Activated CD8-positive, alpha-beta T cell treated with anti-CD3 and anti-CD28 coated beads, Interleukin-2, amount 10 ng/mL, durations not matched to agents 7 days and 5 days (primary cell): ENCODE measurements around the gene SCEL. TPM values are rescaled to one million over a fixed set of nuclear protein-coding genes. Genes with fewer than 3 reads are reported as not detected.

Experiments
- ATAC-seq: fragments of 150-1000 bp; cut with Tn5 transposase; one replicate; pipeline ENCODE4 v1.10.0; 2021; ENCODE audit warnings: moderate library complexity
- CTCF ChIA-PET: fragments of 350-600 bp; sonication (Branson Sonifier 250); formaldehyde crosslinking; loops from one replicate; lab custom pipeline; 2021; ENCODE audit warnings: antibody characterized with exemption; lab: Charles Lee
- POLR2A ChIA-PET: fragments of 350-600 bp; sonication (Branson Sonifier 250); formaldehyde crosslinking; loops from one replicate; lab custom pipeline; 2021; ENCODE audit warnings: antibody characterized with exemption; lab: Charles Lee
- DNase-seq: peaks from one replicate; pipeline ENCODE4 v3.0.0-alpha.2; 2020
- H3K27ac Mint-ChIP-seq: one replicate; pipeline ENCODE4 v1.8.0; 2021; ENCODE audit warnings: mild to moderate bottlenecking, mixed read lengths
- H3K27me3 Mint-ChIP-seq: one replicate; pipeline ENCODE4 v1.8.0; 2021; ENCODE audit warnings: low read depth, mixed read lengths
- H3K36me3 Mint-ChIP-seq: one replicate; pipeline ENCODE4 v1.8.0; 2021; ENCODE audit warnings: low read depth, mixed read lengths
- H3K4me1 Mint-ChIP-seq: one replicate; pipeline ENCODE4 v1.8.0; 2021; ENCODE audit warnings: low read depth, mixed read lengths
- H3K4me3 Mint-ChIP-seq: one replicate; pipeline ENCODE4 v1.8.0; 2021; ENCODE audit warnings: mild to moderate bottlenecking, mixed read lengths
- H3K9me3 Mint-ChIP-seq: one replicate; pipeline ENCODE4 v1.8.0; 2022; ENCODE audit warnings: mixed read lengths; ENCODE audit not compliant: insufficient read depth
- total RNA-seq, 2 experiments: library from RNA; stranded (reverse); gene quantifications; one replicate each; pipeline ENCODE4 v1.2.3, GENCODE V29; 2021

Gene SCEL
- total RNA-seq: not detected

DNA sequence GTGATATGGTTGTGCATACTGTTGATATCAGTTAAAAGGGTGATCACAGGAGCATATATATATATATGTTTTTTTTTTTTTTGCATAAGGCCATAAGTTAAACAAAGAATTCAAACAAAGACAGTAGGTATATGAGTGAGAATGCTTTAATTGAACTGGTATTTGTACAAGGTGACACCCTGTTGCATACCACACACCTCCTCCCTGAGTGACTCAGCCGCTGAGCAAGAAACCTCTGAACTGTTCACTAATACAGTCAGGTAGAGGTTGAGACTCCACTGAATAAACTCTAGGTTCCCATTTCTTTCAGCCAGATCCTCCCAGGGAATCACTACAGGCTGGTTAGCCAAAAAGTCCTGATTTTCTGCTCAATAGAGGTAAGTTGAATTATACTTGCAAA, at the start of gene SCEL:
TSS of gene SCEL (plus strand) at position 259 of the 400 bp plus-strand sequence. CDS start 20,170 bp downstream, outside the sequence.
- ChIA-PET CTCF (no interaction called here), POLR2A (no interaction called here)
- Mint-ChIP-seq H3K36me3 (no peaks in the 10 kb centered on the region), H3K4me1 (no peaks in the 10 kb centered on the region), H3K4me3 (no peak within 1 kb of the TSS), H3K27ac (no peak within 1 kb of the TSS), H3K9me3 (no peaks in the 10 kb centered on the region), H3K27me3 (peaks cover 9% of the 10 kb centered on the region)
- DNase-seq (no peak), ATAC-seq (no peak)

- Mint-ChIP-seq H3K9me3 (no peaks in the 10 kb centered on the region), H3K27me3 (peaks cover 2% of the 10 kb centered on the region), H3K4me1 (no peaks in the 10 kb centered on the region), H3K27ac (no peak overlapping the region), H3K36me3 (no peaks in the 10 kb centered on the region), H3K4me3 (no peak overlapping the region)
- ATAC-seq (no peak), DNase-seq (no peak)
- ChIA-PET CTCF (interaction anchor here (2.2 kb wide), 1 partner anchor 12 kb away, joined by 16 read pairs; no protein-coding TSS in a partner anchor), POLR2A (no interaction called here)
These were observed 45.8 kb upstream of the SCEL start for GRCh38 chr13:77489566-77490337.

DNA sequence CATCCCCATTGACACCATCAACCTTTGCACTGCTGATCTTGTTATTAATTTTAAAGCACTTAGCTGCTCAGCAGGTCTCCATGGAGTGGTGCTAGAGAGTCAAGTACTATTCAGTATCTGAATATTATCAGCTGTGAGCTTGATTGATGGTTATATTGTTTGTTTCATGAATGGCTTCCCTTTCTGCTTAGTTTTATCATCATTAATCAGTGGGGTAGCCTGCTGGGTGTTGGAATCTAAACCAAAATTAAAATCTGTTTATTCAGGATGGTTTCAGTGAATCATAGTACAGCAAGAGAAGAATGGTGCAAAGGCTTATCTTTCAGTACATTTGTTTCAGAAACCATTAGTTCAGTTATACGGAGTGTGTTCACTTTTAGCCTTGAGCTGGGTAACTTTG, 42.5 kb upstream of the SCEL start:
- no peak overlapping the region for H3K4me3 Mint-ChIP-seq
- ChIA-PET POLR2A (no interaction called here), CTCF (interaction anchor here (0.6 to 2.9 kb wide), 16 partner anchors 9 to 260 kb away, joined by 3 to 21 read pairs (median 4); no protein-coding TSS in a partner anchor)
- H3K9me3 Mint-ChIP-seq: no peaks in the 10 kb centered on the region
- H3K4me1 Mint-ChIP-seq: no peaks in the 10 kb centered on the region
- DNase-seq (no peak), ATAC-seq (peak; percentile 44)
- no peaks in the 10 kb centered on the region for H3K36me3 Mint-ChIP-seq
- H3K27me3 Mint-ChIP-seq: no peaks in the 10 kb centered on the region
- H3K27ac Mint-ChIP-seq: no peak overlapping the region

DNA sequence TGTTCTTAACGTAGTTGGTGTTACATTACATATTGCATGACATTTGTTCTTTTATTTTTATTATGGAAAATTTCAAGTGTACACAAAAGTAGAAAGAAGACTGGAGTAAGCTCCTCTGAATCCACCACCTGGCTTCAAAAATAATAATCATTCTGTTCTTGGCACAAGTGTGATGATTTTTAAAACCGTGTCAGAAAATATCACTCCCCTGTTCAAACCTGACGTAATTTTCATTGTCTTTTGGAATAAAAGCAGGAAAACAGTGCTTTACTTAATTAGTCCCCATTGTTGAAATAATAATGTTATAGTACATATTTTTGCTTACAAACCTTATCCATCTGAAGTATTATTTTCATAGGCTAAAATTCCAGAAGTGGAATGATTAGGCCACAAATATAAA, 41.3 kb upstream of the SCEL start:
- no peaks in the 10 kb centered on the region for H3K4me1 Mint-ChIP-seq
- ChIA-PET POLR2A (no interaction called here), CTCF (interaction anchor here (1.5 to 2.9 kb wide), 4 partner anchors 16 to 71 kb away, joined by 3 to 21 read pairs (median 10); no protein-coding TSS in a partner anchor)
- no peak overlapping the region for H3K27ac Mint-ChIP-seq
- no peaks in the 10 kb centered on the region for H3K36me3 Mint-ChIP-seq
- DNase-seq: no peak
- ATAC-seq: no peak
- H3K4me3 Mint-ChIP-seq: no peak overlapping the region
- no peaks in the 10 kb centered on the region for H3K27me3 Mint-ChIP-seq
- H3K9me3 Mint-ChIP-seq: no peaks in the 10 kb centered on the region

- no peaks in the 10 kb centered on the region for H3K9me3 Mint-ChIP-seq
- ATAC-seq: no peak
- no peak overlapping the region for H3K27ac Mint-ChIP-seq
- CTCF ChIA-PET: interaction anchor here (3.7 kb wide), 1 partner anchor 19 kb away, joined by 24 read pairs; no protein-coding TSS in a partner anchor
- H3K27me3 Mint-ChIP-seq: peaks cover 3% of the 10 kb centered on the region
- POLR2A ChIA-PET: interaction anchor here (0.7 kb wide), 1 partner anchor 671 kb away, joined by 4 read pairs; no protein-coding TSS in a partner anchor
- no peak for DNase-seq
- no peaks in the 10 kb centered on the region for H3K4me1 Mint-ChIP-seq
- H3K36me3 Mint-ChIP-seq: no peaks in the 10 kb centered on the region
- no peak overlapping the region for H3K4me3 Mint-ChIP-seq
These were observed 38.2 kb upstream of the SCEL start for GRCh38 chr13:77497350-77497749.

GRCh38 chr13:77497835-77498234, 37.7 kb upstream of the SCEL start:
- Mint-ChIP-seq H3K4me1 (no peaks in the 10 kb centered on the region), H3K4me3 (no peak overlapping the region), H3K27me3 (peaks cover 3% of the 10 kb centered on the region), H3K9me3 (no peaks in the 10 kb centered on the region), H3K27ac (no peak overlapping the region), H3K36me3 (no peaks in the 10 kb centered on the region)
- CTCF ChIA-PET: interaction anchor here (3.7 kb wide), 1 partner anchor 19 kb away, joined by 24 read pairs; no protein-coding TSS in a partner anchor
- DNase-seq (no peak), ATAC-seq (no peak)
- POLR2A ChIA-PET: interaction anchor here (0.6 kb wide), 1 partner anchor 14 kb away, joined by 3 read pairs; no protein-coding TSS in a partner anchor

DNA sequence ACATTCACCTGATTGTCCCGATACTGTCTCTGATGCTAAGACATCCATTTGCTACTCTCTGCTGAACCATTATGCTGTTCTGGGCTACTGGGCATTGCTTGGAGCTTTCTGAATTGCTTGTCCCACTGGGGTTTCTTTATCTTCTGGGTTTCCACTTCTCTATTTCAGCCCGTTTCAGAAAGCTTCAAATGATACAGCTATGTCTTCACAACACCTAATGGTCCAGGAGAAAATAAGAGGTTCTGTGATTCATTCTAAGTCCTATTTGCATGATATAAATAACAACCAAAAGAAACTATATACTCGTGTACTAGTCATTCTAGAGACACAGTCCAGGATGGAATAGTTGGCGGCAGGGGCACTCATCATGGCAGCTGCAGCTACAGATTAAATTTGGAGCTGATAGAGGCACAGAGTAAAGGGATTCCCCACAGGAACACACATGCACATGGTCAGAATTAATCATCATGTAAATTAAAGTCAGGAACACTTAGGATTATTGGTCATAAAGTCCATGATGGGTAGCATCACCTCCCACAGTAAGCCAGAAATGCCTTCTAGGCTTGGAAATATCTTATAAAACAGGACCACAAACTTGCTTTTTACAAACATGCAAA, 33.3 kb upstream of the SCEL start:
- Mint-ChIP-seq H3K9me3 (no peaks in the 10 kb centered on the region), H3K27me3 (peaks cover 3% of the 10 kb centered on the region), H3K4me1 (no peaks in the 10 kb centered on the region), H3K36me3 (no peaks in the 10 kb centered on the region), H3K27ac (no peak overlapping the region), H3K4me3 (no peak overlapping the region)
- ChIA-PET POLR2A (no interaction called here), CTCF (interaction anchor here (0.8 to 3.4 kb wide), 2 partner anchors 10 to 23 kb away, joined by 4 to 13 read pairs; no protein-coding TSS in a partner anchor)
- no peak for ATAC-seq
- DNase-seq: no peak

DNA sequence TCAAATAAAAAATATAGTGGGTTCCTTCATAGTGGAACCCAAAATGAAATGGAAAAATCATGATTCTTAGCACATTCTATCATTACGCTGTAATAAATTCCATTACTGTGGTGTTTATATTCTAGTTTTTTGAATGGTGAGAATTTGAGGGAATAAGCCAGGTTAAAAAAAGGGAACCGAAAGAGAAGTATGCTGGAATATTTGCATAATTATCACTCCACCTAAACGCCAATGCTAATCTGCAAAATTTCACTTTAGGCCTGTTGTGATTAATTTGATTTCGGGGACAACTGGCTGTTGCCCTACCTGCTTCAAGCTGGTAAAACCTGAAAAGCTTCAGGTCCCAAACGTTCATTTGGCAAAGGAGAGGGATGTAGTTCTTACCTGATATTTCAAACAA, 32.1 kb upstream of the SCEL start:
- POLR2A ChIA-PET: no interaction called here

DNA sequence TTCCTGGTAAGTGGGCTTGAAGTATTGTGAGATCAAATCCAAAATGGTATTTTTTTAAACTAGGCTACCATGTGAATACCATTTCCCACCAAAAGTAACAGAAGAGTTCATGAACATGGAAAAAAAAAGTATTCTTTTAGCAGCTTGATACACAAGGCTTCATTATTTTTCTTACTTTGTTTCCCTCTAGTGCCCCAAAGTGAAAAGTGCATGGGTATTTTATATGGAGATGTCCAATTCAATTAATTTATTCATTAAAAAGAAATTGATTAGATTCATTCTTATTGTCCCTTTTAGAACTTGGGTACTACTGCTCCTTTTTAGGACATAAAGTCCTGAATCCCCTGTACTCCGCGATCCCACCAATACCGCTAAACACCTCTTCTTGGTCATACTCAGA, 28.6 kb upstream of the SCEL start:
- H3K4me1 Mint-ChIP-seq: peaks cover 8% of the 10 kb centered on the region
- no peak overlapping the region for H3K4me3 Mint-ChIP-seq
- H3K9me3 Mint-ChIP-seq: no peaks in the 10 kb centered on the region
- H3K36me3 Mint-ChIP-seq: no peaks in the 10 kb centered on the region
- ATAC-seq (no peak), DNase-seq (no peak)
- POLR2A ChIA-PET: no interaction called here
- H3K27me3 Mint-ChIP-seq: no peaks in the 10 kb centered on the region
- CTCF ChIA-PET: interaction anchor here (0.8 to 1.5 kb wide), 3 partner anchors 14 to 317 kb away, joined by 3 to 7 read pairs (median 6); no protein-coding TSS in a partner anchor
- H3K27ac Mint-ChIP-seq: no peak overlapping the region

More for the DNA sequence above, 32.1 kb upstream of the SCEL start:
- no peak overlapping the region for H3K4me3 Mint-ChIP-seq
- no peak for ATAC-seq
- H3K36me3 Mint-ChIP-seq: no peaks in the 10 kb centered on the region
- H3K9me3 Mint-ChIP-seq: no peaks in the 10 kb centered on the region
- H3K4me1 Mint-ChIP-seq: no peaks in the 10 kb centered on the region
- H3K27ac Mint-ChIP-seq: no peak overlapping the region
- H3K27me3 Mint-ChIP-seq: peaks cover 3% of the 10 kb centered on the region
- DNase-seq: no peak
- CTCF ChIA-PET: interaction anchor here (1.6 to 3.4 kb wide), 2 partner anchors 11 to 25 kb away, joined by 5 to 13 read pairs; no protein-coding TSS in a partner anchor

GRCh38 chr13:77507931-77508776, 27.4 kb upstream of the SCEL start:
- no peak for DNase-seq
- H3K9me3 Mint-ChIP-seq: no peaks in the 10 kb centered on the region
- H3K27ac Mint-ChIP-seq: no peak overlapping the region
- ChIA-PET CTCF (interaction anchor here (0.9 kb wide), 1 partner anchor 13 kb away, joined by 3 read pairs; no protein-coding TSS in a partner anchor), POLR2A (no interaction called here)
- no peaks in the 10 kb centered on the region for H3K36me3 Mint-ChIP-seq
- no peak for ATAC-seq
- peaks cover 8% of the 10 kb centered on the region for H3K4me1 Mint-ChIP-seq
- no peak overlapping the region for H3K4me3 Mint-ChIP-seq
- no peaks in the 10 kb centered on the region for H3K27me3 Mint-ChIP-seq

- no peak overlapping the region for H3K27ac Mint-ChIP-seq
- POLR2A ChIA-PET: no interaction called here
- H3K27me3 Mint-ChIP-seq: no peaks in the 10 kb centered on the region
- no peaks in the 10 kb centered on the region for H3K36me3 Mint-ChIP-seq
- CTCF ChIA-PET: interaction anchor here (0.9 kb wide), 1 partner anchor 12 kb away, joined by 3 read pairs; no protein-coding TSS in a partner anchor
- no peak for DNase-seq
- H3K4me3 Mint-ChIP-seq: no peak overlapping the region
- peaks cover 8% of the 10 kb centered on the region for H3K4me1 Mint-ChIP-seq
- ATAC-seq: no peak
- no peaks in the 10 kb centered on the region for H3K9me3 Mint-ChIP-seq
These were observed 26.4 kb upstream of the SCEL start for GRCh38 chr13:77508959-77509620.
